Measurements from ENCODE around the gene CENPF. TPM values are rescaled to one million over a fixed set of nuclear protein-coding genes. Genes with fewer than 3 reads are reported as not detected.

CENPF gene
- total and polyA plus RNA-seq, 2 of the 13 experiments (the other 11 are each of a cell fraction or from before 2014, with no cell fraction given) = 14.7 to 84.9 TPM

DNA sequence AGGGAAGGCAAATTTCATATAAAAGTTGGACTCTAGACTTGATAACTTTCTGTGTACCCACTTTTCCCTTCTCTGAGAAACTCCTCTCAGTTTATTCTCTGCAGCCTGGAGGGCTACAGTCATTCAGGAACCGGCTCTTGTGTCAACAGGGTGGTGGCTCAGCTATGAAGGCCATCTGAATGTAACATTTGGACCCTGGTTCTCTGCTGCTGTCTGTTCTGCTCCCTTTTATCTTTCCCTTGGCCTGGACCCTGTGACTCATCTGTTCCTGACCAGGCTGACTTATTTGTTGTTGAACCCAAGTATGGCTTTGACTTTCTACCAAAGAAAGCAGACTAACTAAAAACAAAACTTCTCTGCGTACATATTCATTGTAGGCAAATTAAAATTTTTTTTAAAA is 75.4 kb downstream of the CENPF start (continued):
- TF ChIP-seq, protein P1, sequence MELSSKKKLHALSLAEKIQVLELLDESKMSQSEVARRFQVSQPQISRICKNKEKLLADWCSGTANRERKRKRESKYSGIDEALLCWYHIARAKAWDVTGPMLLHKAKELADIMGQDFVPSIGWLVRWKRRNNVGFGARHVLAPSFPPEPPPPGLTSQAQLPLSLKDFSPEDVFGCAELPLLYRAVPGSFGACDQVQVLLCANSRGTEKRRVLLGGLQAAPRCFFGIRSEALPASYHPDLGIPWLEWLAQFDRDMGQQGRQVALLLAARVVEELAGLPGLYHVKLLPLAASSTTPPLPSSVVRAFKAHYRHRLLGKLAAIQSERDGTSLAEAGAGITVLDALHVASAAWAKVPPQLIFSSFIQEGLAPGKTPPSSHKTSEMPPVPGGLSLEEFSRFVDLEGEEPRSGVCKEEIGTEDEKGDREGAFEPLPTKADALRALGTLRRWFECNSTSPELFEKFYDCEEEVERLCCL (CRISPR knock-in tag; IDR thresholded peaks at IDR 0.05; ENCODE audit: borderline replicate concordance) = no peak
- TF ChIP-seq BRF2 (CRISPR knock-in tag; IDR thresholded peaks at IDR 0.05) (no peak), IKZF5 (CRISPR knock-in tag; IDR thresholded peaks at IDR 0.05) (peak; percentile 99), ZNF549 (CRISPR knock-in tag; IDR thresholded peaks at IDR 0.05) (no peak), CAMTA2 (CRISPR knock-in tag; IDR thresholded peaks at IDR 0.05; ENCODE audit: borderline replicate concordance) (no peak), ZNF563 (CRISPR knock-in tag; IDR thresholded peaks at IDR 0.05) (no peak), BRD4 (CRISPR knock-in tag; IDR thresholded peaks at IDR 0.05) (no peak), NPAS2 (CRISPR knock-in tag; IDR thresholded peaks at IDR 0.05; ENCODE audit: borderline replicate concordance) (no peak), ZNF672 (CRISPR knock-in tag; IDR thresholded peaks at IDR 0.05) (no peak), ZNF20 (CRISPR knock-in tag; IDR thresholded peaks at IDR 0.05) (no peak), ATF6 (CRISPR knock-in tag; conservative IDR thresholded peaks at IDR 0.05) (no peak), RXRA (CRISPR knock-in tag; IDR thresholded peaks at IDR 0.05) (no peak; the same call in 1 of the 2 replicates), NCOR1 (IDR thresholded peaks at IDR 0.05; ENCODE audit: borderline replicate concordance, low read length) (peak; percentile 79), FOXP1 (IDR thresholded peaks at IDR 0.05) (no peak), FOXP1 (CRISPR knock-in tag; IDR thresholded peaks at IDR 0.05) (peak; percentile 75), CBX2 (IDR thresholded peaks at IDR 0.05; ENCODE audit: low read depth, low read length) (no peak), CBX2 (CRISPR knock-in tag; IDR thresholded peaks at IDR 0.05; ENCODE audit: low read depth) (no peak), HNRNPLL (IDR thresholded peaks at IDR 0.05; ENCODE audit: low read depth, low read length, poor library complexity, severe bottlenecking) (no peak), THAP8 (CRISPR knock-in tag; IDR thresholded peaks at IDR 0.05; ENCODE audit: borderline replicate concordance) (no peak), ZNF577 (CRISPR knock-in tag; IDR thresholded peaks at IDR 0.05; ENCODE audit: borderline replicate concordance, low read depth) (no peak), JUN (CRISPR knock-in tag; IDR thresholded peaks at IDR 0.05) (peak; percentile 88), MAFG (CRISPR knock-in tag; IDR thresholded peaks at IDR 0.05) (no peak), MED1 (CRISPR knock-in tag; IDR thresholded peaks at IDR 0.05) (peak; percentile 86), RCOR2 (CRISPR knock-in tag; IDR thresholded peaks at IDR 0.05) (peak; percentile 94), ZBTB8A (CRISPR knock-in tag; IDR thresholded peaks at IDR 0.05; ENCODE audit: borderline replicate concordance, low read depth) (no peak), EHMT2 (IDR thresholded peaks at IDR 0.05; ENCODE audit: borderline replicate concordance, low read depth, low read length) (peak; percentile 43; the same call in 1 of the 2 replicates), CCDC6 (CRISPR knock-in tag; IDR thresholded peaks at IDR 0.05) (no peak), PHF21A (CRISPR knock-in tag; IDR thresholded peaks at IDR 0.05) (peak; percentile 87)
